Upper lobe of left lung (tissue), 4 donors: Measurements from ENCODE around the gene RNF168.

ENCODE experiments used
- EP300 ChIP-seq, 4 donors: sonication (generic); formaldehyde crosslinking; IDR thresholded peaks; one replicate each; pipeline ENCODE4 v1.5.1; 2017; ENCODE audit warnings: antibody characterized with exemption in 4 of 4, control low read depth in 2 of 4
- POLR2A ChIP-seq, 4 donors: fragments of 450-650 bp; IDR thresholded peaks; one replicate each; pipeline ENCODE4 v1.5.1; 2016 to 2017; ENCODE audit warnings: antibody characterized with exemption in 4 of 4, mild to moderate bottlenecking in 2 of 4
- POLR2AphosphoS5 ChIP-seq, 2 donors: sonication (generic); formaldehyde crosslinking; IDR thresholded peaks; one replicate each; pipeline ENCODE4 v1.5.1; 2017; ENCODE audit warnings: antibody characterized with exemption in 2 of 2
- TF ChIP-seq, protein P1 (sequence below), 6 experiments: fragments of 450-650 bp in 4 of 6; fragments of 200-600 bp in 2 of 6; sonication (generic) in 2 of 6; IDR thresholded peaks; one replicate each; pipeline ENCODE4 v1.5.1; 2016 to 2019; ENCODE audit warnings: antibody characterized with exemption in 6 of 6

GRCh38 chr3:196498297-196498696 is 5.3 kb downstream of the RNF168 start:
- TF ChIP-seq POLR2AphosphoS5 (IDR thresholded peaks at IDR 0.05) (no peak), EP300 (IDR thresholded peaks at IDR 0.05) (no peak), POLR2A (IDR thresholded peaks at IDR 0.05) (no peak)
- TF ChIP-seq, protein P1, sequence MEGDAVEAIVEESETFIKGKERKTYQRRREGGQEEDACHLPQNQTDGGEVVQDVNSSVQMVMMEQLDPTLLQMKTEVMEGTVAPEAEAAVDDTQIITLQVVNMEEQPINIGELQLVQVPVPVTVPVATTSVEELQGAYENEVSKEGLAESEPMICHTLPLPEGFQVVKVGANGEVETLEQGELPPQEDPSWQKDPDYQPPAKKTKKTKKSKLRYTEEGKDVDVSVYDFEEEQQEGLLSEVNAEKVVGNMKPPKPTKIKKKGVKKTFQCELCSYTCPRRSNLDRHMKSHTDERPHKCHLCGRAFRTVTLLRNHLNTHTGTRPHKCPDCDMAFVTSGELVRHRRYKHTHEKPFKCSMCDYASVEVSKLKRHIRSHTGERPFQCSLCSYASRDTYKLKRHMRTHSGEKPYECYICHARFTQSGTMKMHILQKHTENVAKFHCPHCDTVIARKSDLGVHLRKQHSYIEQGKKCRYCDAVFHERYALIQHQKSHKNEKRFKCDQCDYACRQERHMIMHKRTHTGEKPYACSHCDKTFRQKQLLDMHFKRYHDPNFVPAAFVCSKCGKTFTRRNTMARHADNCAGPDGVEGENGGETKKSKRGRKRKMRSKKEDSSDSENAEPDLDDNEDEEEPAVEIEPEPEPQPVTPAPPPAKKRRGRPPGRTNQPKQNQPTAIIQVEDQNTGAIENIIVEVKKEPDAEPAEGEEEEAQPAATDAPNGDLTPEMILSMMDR (IDR thresholded peaks at IDR 0.05): no peak
